ENCODE data around the gene FANCF. TPM values are rescaled to one million over a fixed set of nuclear protein-coding genes. Genes with fewer than 3 reads are reported as not detected.

Gene FANCF
- total RNA-seq, 4 donors from 2014 or later, result 2.2 to 10.9 (median 7.0) TPM

DNA sequence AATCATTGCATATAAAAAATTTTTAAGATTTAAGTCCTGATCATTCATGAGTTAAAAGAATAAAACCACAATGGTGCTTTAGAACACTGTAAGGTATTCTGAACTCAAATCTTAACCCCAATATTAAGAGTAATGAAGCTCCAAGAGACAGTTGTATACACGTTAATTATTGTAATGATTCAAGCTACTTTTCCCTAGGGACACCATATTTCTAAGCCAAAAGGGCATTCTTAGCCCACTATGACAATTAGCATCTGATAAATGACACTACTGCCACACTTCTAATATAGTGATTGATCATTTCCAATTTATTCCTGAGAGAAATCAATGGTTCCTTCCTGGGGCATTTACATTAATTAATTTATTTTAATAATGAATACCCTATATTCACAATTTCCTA is 21.7 kb downstream of the FANCF start:
- Histone ChIP-seq H3K9me3 (no peaks in the 10 kb centered on the region), H3K36me3 (no peaks in the 10 kb centered on the region), H3K27me3 (no peaks in the 10 kb centered on the region), H3K4me3 (no peak overlapping the region), H3K4me1 (no peaks in the 10 kb centered on the region), H3K27ac (no peak overlapping the region)
- DNase-seq, result no peak
- 53 to 61% methylated on average over 1 of the region's 1 CpG for WGBS, 2 donors (ENCODE audit: low coverage in 1 of 2)
- no peak for TF ChIP-seq EP300 (IDR thresholded peaks at IDR 0.05; ENCODE audit: low read depth)
- intact Hi-C loops (cut with DNase I; ENCODE audit: low total_unique reads), result no loop called here
- in situ Hi-C loops (cut with MboI; ENCODE audit: low pct_ligation_motif_present in 1 of 4, low pct_unique_long_range_greater_than_20kb in 1 of 4, low sequenced_read_pairs in 3 of 4), result no loop called here

DNA sequence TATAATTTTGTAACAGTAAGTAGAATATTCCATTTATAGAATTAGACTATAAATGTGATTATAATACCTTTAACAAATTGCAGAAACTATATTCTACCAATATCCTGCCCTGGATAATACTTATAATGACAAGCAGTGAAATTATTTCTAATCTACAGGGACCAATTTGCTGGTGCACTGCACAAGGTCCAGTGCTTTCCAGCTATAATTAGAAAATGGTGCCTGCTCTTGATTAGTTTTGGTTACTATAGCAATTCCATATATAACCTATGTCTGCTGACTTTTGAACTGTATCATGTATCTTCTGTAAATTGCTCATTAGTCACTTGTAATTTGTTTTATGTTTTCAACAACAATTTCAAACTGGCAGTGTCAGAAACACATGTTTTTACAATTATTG is 23.1 kb downstream of the FANCF start:
- in situ Hi-C loops (cut with MboI; ENCODE audit: low pct_ligation_motif_present in 1 of 4, low pct_unique_long_range_greater_than_20kb in 1 of 4, low sequenced_read_pairs in 3 of 4) (no loop called here), intact Hi-C loops (cut with DNase I; ENCODE audit: low total_unique reads) (no loop called here)
- H3K27me3 ChIP-seq, result no peaks in the 10 kb centered on the region
- no peak for TF ChIP-seq POLR2AphosphoS5 (IDR thresholded peaks at IDR 0.05)
- TF ChIP-seq POLR2A (IDR thresholded peaks at IDR 0.05), result no peak
- TF ChIP-seq, protein P1, sequence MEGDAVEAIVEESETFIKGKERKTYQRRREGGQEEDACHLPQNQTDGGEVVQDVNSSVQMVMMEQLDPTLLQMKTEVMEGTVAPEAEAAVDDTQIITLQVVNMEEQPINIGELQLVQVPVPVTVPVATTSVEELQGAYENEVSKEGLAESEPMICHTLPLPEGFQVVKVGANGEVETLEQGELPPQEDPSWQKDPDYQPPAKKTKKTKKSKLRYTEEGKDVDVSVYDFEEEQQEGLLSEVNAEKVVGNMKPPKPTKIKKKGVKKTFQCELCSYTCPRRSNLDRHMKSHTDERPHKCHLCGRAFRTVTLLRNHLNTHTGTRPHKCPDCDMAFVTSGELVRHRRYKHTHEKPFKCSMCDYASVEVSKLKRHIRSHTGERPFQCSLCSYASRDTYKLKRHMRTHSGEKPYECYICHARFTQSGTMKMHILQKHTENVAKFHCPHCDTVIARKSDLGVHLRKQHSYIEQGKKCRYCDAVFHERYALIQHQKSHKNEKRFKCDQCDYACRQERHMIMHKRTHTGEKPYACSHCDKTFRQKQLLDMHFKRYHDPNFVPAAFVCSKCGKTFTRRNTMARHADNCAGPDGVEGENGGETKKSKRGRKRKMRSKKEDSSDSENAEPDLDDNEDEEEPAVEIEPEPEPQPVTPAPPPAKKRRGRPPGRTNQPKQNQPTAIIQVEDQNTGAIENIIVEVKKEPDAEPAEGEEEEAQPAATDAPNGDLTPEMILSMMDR (IDR thresholded peaks at IDR 0.05), result no peak
- TF ChIP-seq EP300 (IDR thresholded peaks at IDR 0.05; ENCODE audit: low read depth), result no peak
- H3K9me3 ChIP-seq, result no peaks in the 10 kb centered on the region
- no peak for DNase-seq
- H3K4me1 ChIP-seq, result no peaks in the 10 kb centered on the region
- no peak overlapping the region for H3K27ac ChIP-seq
- no peak overlapping the region for H3K4me3 ChIP-seq
- H3K36me3 ChIP-seq, result no peaks in the 10 kb centered on the region

DNA sequence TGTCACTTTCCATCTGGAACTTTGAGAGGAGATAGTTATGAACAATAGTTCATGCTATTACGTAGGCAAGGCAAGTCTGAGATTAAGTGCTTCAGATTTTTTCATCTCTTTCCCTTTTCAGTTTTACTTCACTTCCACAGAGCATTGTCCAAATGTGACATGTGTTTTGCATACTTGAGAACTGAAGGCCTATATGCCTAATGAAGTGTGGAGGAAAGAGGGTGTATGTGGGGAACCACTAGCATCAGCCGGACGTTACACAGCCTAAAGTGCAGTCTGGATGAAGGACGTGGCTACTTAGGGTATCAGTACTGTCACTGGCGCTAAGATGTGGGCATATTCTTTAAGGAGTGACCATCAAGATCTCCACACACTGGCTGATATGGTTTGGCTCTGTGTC is 26.2 kb downstream of the FANCF start:
- 83 to 92% methylated on average over 4 to 5 of the region's 5 CpGs for WGBS, 2 donors (ENCODE audit: low coverage in 1 of 2)
- in situ Hi-C loops (cut with MboI; ENCODE audit: low pct_ligation_motif_present in 1 of 4, low pct_unique_long_range_greater_than_20kb in 1 of 4, low sequenced_read_pairs in 3 of 4), result no loop called here
- no peak for DNase-seq
- Histone ChIP-seq H3K4me1 (no peaks in the 10 kb centered on the region), H3K9me3 (no peaks in the 10 kb centered on the region), H3K27ac (no peak overlapping the region), H3K36me3 (no peaks in the 10 kb centered on the region), H3K27me3 (no peaks in the 10 kb centered on the region), H3K4me3 (no peak overlapping the region)
- no peak for TF ChIP-seq POLR2A (IDR thresholded peaks at IDR 0.05)
- TF ChIP-seq, protein P1 (IDR thresholded peaks at IDR 0.05), result no peak
- TF ChIP-seq EP300 (IDR thresholded peaks at IDR 0.05; ENCODE audit: low read depth), result no peak
- no peak for TF ChIP-seq POLR2AphosphoS5 (IDR thresholded peaks at IDR 0.05)
- intact Hi-C loops (cut with DNase I; ENCODE audit: low total_unique reads), result no loop called here

DNA sequence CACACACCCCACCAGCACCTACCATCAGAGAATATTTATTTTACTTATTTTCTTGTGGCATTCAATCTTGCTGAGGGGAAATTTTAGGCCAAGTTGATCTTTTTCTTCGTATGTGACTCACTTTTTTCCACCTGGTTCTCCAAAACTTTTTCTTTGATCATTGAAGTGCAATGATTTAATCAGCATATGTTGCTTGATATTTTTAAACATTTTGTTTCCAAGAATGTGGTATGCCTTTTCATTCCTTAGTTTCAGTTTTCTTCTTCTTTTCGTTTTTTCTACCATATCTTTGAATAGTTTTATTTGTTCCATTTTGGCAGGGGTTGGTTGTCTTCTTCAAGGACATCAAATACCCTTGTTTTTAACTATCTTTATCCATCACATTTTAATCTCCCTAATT is 28.6 kb downstream of the FANCF start:
- WGBS, 2 donors (ENCODE audit: low coverage in 1 of 2), result 49 to 66% methylated on average over 2 of the region's 2 CpGs
- H3K36me3 ChIP-seq, result no peaks in the 10 kb centered on the region
- no peak for TF ChIP-seq POLR2A (IDR thresholded peaks at IDR 0.05)
- TF ChIP-seq, protein P1 (IDR thresholded peaks at IDR 0.05), result no peak
- TF ChIP-seq POLR2AphosphoS5 (IDR thresholded peaks at IDR 0.05), result no peak
- TF ChIP-seq EP300 (IDR thresholded peaks at IDR 0.05; ENCODE audit: low read depth), result no peak

DNA sequence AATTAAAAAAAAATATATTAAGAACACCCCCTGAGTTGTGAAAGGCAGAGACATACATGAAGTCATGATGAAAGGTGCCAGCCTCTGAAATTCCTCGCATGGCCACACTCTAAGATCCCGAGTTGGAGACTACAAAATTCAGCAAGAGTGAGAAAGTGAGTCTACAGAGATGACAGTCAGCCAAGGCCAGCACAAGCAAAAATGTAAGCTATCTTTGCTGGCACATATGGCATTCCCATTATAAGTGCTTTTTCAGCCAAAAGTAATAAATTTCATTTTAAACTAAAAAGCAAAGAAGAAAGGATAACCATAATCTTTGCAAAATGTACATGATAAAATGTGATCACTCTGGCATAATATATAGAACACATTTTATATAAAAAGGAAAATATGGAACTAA is 40.6 kb downstream of the FANCF start:
- no peaks in the 10 kb centered on the region for H3K4me1 ChIP-seq
- H3K4me3 ChIP-seq, result no peak overlapping the region
- no peak overlapping the region for H3K27ac ChIP-seq
- in situ Hi-C loops (cut with MboI; ENCODE audit: low pct_ligation_motif_present in 1 of 4, low pct_unique_long_range_greater_than_20kb in 1 of 4, low sequenced_read_pairs in 3 of 4), result no loop called here
- no peaks in the 10 kb centered on the region for H3K9me3 ChIP-seq
- no peaks in the 10 kb centered on the region for H3K27me3 ChIP-seq
- 83 to 88% methylated on average over 2 of the region's 2 CpGs for WGBS, 2 donors (ENCODE audit: low coverage in 1 of 2)
- TF ChIP-seq EP300 (IDR thresholded peaks at IDR 0.05; ENCODE audit: low read depth) (no peak), POLR2A (IDR thresholded peaks at IDR 0.05) (no peak), POLR2AphosphoS5 (IDR thresholded peaks at IDR 0.05) (no peak)
- TF ChIP-seq, protein P1 (IDR thresholded peaks at IDR 0.05), result no peak
- H3K36me3 ChIP-seq, result no peaks in the 10 kb centered on the region
- intact Hi-C loops (cut with DNase I; ENCODE audit: low total_unique reads), result no loop called here
- no peak for DNase-seq

More for the DNA sequence above, 28.6 kb downstream of the FANCF start:
- in situ Hi-C loops (cut with MboI; ENCODE audit: low pct_ligation_motif_present in 1 of 4, low pct_unique_long_range_greater_than_20kb in 1 of 4, low sequenced_read_pairs in 3 of 4) (no loop called here), intact Hi-C loops (cut with DNase I; ENCODE audit: low total_unique reads) (no loop called here)
- no peak overlapping the region for H3K27ac ChIP-seq
- no peak overlapping the region for H3K4me3 ChIP-seq
- H3K4me1 ChIP-seq, result no peaks in the 10 kb centered on the region
- no peaks in the 10 kb centered on the region for H3K27me3 ChIP-seq
- H3K9me3 ChIP-seq, result no peaks in the 10 kb centered on the region
- DNase-seq, result no peak
